Gastrocnemius medialis (tissue), 4 donors: Measurements from ENCODE around the gene SHD.

Experiments
- CTCF ChIP-seq, 5 experiments: fragments of 450-650 bp in 3 of 5; fragments of 200-600 bp in 2 of 5; sonication (generic) in 2 of 5; IDR thresholded peaks in 4 of 5; conservative IDR thresholded peaks in 1 of 5; 1 replicate in 4 of 5; 2 replicates in 1 of 5; pipeline ENCODE4 v1.5.1; 2016 to 2019; ENCODE audit warnings: antibody characterized with exemption in 5 of 5, mild to moderate bottlenecking in 3 of 5, moderate library complexity in 3 of 5
- POLR2A ChIP-seq, 2 donors: fragments of 450-650 bp; IDR thresholded peaks; one replicate each; pipeline ENCODE4 v1.6.1; 2017; ENCODE audit warnings: antibody characterized with exemption in 2 of 2, mild to moderate bottlenecking in 2 of 2, moderate library complexity in 2 of 2

DNA sequence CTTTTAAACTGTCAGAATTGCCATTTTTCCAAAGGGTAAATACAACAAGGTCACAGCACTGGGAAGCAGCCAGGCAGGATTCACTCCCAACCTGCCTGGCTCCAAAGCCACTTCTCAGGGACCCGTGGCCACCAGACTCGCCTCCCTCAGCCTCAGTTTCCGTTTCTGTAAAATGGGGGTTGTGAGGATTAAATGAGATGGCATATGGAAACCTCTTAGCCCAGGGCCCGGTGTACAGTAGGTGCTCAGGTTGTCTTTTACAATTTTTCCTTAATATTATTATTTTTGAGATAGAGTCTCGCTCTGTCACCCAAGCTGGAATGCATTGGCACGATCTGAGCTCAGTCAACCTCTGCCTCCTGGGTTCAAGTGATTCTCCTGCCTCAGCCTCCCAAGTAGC lies 22.0 kb upstream of the SHD start:
- TF ChIP-seq CTCF (IDR thresholded peaks at IDR 0.05 in 4 of 5, conservative IDR thresholded peaks at IDR 0.05 in 1 of 5) (no peak), POLR2A (IDR thresholded peaks at IDR 0.05) (no peak)
